OCI-LY3 (cell line): ENCODE measurements around the gene SELENBP1.

ENCODE experiments used
- H2AFZ ChIP-seq: fragments of 200-600, 300-600 bp; shearing (Covaris generic); 2 replicates; pipeline ENCODE4 v1.6.0; 2014; ENCODE audit warnings: antibody characterized with exemption, low read depth, low read length
- H3K27ac ChIP-seq: fragments of 200-600, 300-600 bp; sonication (generic); 2 replicates; pipeline ENCODE4 v1.5.1; 2014; ENCODE audit warnings: mild to moderate bottlenecking, low read length, moderate library complexity, mixed read lengths
- H3K27me3 ChIP-seq: fragments of 200-600, 300-600 bp; sonication (generic); 2 replicates; pipeline ENCODE4 v1.6.1; 2014; ENCODE audit warnings: low read depth, low read length, mixed read lengths
- H3K36me3 ChIP-seq: fragments of 200-600, 300-600 bp; sonication (generic); replicated peaks from 2 replicates; pipeline ENCODE3; 2014; ENCODE audit warnings: low read depth, low read length, mixed read lengths
- H3K4me1 ChIP-seq: fragments of 300-600, 200-600 bp; sonication (generic); 2 replicates; pipeline ENCODE4 v1.6.1; 2014; ENCODE audit warnings: low read length, mixed read lengths
- H3K4me2 ChIP-seq: fragments of 200-600, 300-600 bp; sonication (generic); 2 replicates; pipeline ENCODE4 v1.6.1; 2014; ENCODE audit warnings: low read length, mixed read lengths
- H3K4me3 ChIP-seq: fragments of 300-600, 200-600 bp; sonication (generic); 2 replicates; pipeline ENCODE4 v1.5.1; 2014; ENCODE audit warnings: antibody characterized with exemption, mild to moderate bottlenecking, low read length, moderate library complexity
- H3K79me2 ChIP-seq: fragments of 300-600, 200-600 bp; shearing (Covaris generic); 2 replicates; pipeline ENCODE4 v1.6.1; 2014; ENCODE audit warnings: mild to moderate bottlenecking, low read length, mixed read lengths
- H3K9ac ChIP-seq: fragments of 300-600, 200-600 bp; shearing (Covaris generic); 2 replicates; pipeline ENCODE4 v1.6.0; 2014; ENCODE audit warnings: mild to moderate bottlenecking, low read length, moderate library complexity
- H3K9me3 ChIP-seq: fragments of 200-600, 300-600 bp; shearing (Covaris generic); 2 replicates; pipeline ENCODE4 v1.6.1; 2014; ENCODE audit warnings: low read length, mixed read lengths; ENCODE audit not compliant: insufficient read depth
- H4K20me1 ChIP-seq: fragments of 200-600, 300-600 bp; sonication (generic); 2 replicates; pipeline ENCODE4 v1.6.1; 2016; ENCODE audit warnings: low read length, mixed read lengths; ENCODE audit not compliant: insufficient read depth
- CTCF ChIP-seq: fragments of 200-600, 300-600 bp; sonication (generic); IDR thresholded peaks from 2 replicates; pipeline ENCODE4 v1.5.1; 2014; ENCODE audit warnings: antibody characterized with exemption, low read length, low read depth
- EZH2phosphoT487 ChIP-seq: fragments of 200-600 bp; shearing (Covaris generic); IDR thresholded peaks from 2 replicates; pipeline ENCODE4 v1.6.1; 2018; ENCODE audit warnings: antibody characterized with exemption, mixed run types, low read depth

Gene SELENBP1

GRCh38 chr1:151411884-151412283 lies 39.4 kb upstream of the SELENBP1 start:
- no peak overlapping the region for H3K9ac ChIP-seq
- H3K79me2 ChIP-seq: no peaks in the 10 kb centered on the region
- no peaks in the 10 kb centered on the region for H4K20me1 ChIP-seq
- no peaks in the 10 kb centered on the region for H3K4me1 ChIP-seq
- no peak overlapping the region for H3K4me2 ChIP-seq
- H3K9me3 ChIP-seq: no peaks in the 10 kb centered on the region
- no peak overlapping the region for H2AFZ ChIP-seq
- no peak for TF ChIP-seq EZH2phosphoT487
- no peak for TF ChIP-seq CTCF
- H3K4me3 ChIP-seq: no peak overlapping the region
- no peak overlapping the region for H3K27ac ChIP-seq
- H3K27me3 ChIP-seq: no peaks in the 10 kb centered on the region
- peaks cover 68% of the 10 kb centered on the region for H3K36me3 ChIP-seq

- H3K4me3 ChIP-seq: no peak overlapping the region
- H3K27ac ChIP-seq: no peak overlapping the region
- H3K36me3 ChIP-seq: peaks cover 71% of the 10 kb centered on the region
- H3K9me3 ChIP-seq: no peaks in the 10 kb centered on the region
- H3K79me2 ChIP-seq: no peaks in the 10 kb centered on the region
- H2AFZ ChIP-seq: no peak overlapping the region
- no peaks in the 10 kb centered on the region for H4K20me1 ChIP-seq
- no peaks in the 10 kb centered on the region for H3K4me1 ChIP-seq
- H3K4me2 ChIP-seq: no peak overlapping the region
- H3K9ac ChIP-seq: no peak overlapping the region
- TF ChIP-seq EZH2phosphoT487 (no peak), CTCF (no peak)
- no peaks in the 10 kb centered on the region for H3K27me3 ChIP-seq
These were observed 36.4 kb upstream of the SELENBP1 start for GRCh38 chr1:151408891-151409290.

- Histone ChIP-seq H3K27me3 (no peaks in the 10 kb centered on the region), H3K27ac (no peak overlapping the region), H3K4me2 (no peak overlapping the region), H3K9me3 (no peaks in the 10 kb centered on the region), H4K20me1 (no peaks in the 10 kb centered on the region), H3K79me2 (peaks cover 2% of the 10 kb centered on the region; the same call in 1 of the 2 replicates), H2AFZ (no peak overlapping the region), H3K4me3 (no peak overlapping the region), H3K4me1 (no peaks in the 10 kb centered on the region), H3K9ac (no peak overlapping the region), H3K36me3 (peaks cover 79% of the 10 kb centered on the region)
- TF ChIP-seq EZH2phosphoT487: no peak
- no peak for TF ChIP-seq CTCF
These were observed 34.8 kb upstream of the SELENBP1 start for GRCh38 chr1:151407304-151407703.

GRCh38 chr1:151406176-151406575 lies 33.7 kb upstream of the SELENBP1 start:
- H3K9ac ChIP-seq: no peak overlapping the region
- no peak overlapping the region for H2AFZ ChIP-seq
- H3K4me2 ChIP-seq: no peak overlapping the region
- no peak overlapping the region for H3K27ac ChIP-seq
- H3K4me3 ChIP-seq: no peak overlapping the region
- H3K9me3 ChIP-seq: no peaks in the 10 kb centered on the region
- peaks cover 11% of the 10 kb centered on the region for H3K79me2 ChIP-seq
- TF ChIP-seq CTCF (no peak), EZH2phosphoT487 (no peak)
- H3K36me3 ChIP-seq: peaks cover 79% of the 10 kb centered on the region
- no peaks in the 10 kb centered on the region for H4K20me1 ChIP-seq
- no peaks in the 10 kb centered on the region for H3K27me3 ChIP-seq
- H3K4me1 ChIP-seq: no peaks in the 10 kb centered on the region
